Measurements from ENCODE around the gene ZNF22.
A peak's percentile ranks its signal among the peaks of the same experiment; 100 is the strongest.

DNA sequence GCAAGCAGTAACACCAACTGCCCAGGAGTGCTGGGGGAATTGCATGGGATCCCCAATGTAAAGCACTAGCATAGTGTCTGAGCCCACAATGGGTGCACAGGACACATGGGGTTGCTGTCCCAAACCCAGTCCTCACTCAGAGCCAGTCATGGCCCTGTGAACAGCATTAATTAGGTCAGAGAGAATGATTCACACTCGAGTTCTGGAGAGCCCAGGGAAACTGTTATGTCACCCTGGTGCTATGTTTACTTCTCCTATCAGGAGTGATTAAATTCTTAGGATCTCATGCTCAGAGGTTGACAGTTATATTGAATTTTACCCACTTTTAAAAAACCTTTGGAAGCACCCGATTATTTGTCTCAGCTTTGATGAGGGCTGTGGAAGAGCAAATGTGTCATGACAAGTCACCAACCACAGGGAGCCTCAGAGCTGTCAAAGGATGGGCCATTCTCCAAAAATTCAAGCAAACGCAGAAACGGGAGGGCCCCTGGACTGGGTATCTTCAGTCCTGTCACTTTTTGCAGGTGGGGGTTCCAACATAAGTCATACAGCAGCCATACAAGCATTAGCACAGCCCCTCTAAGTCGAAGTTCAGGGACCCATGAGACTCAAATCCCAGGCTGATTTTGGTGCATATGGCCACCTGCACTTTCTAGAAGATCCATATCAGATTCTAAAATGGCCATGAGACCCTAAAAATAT lies 42.4 kb upstream of the ZNF22 start:
- peak in 2 of 3 donors; percentile 32 to 36 for TF ChIP-seq POLR2A (IDR thresholded peaks at IDR 0.05)
- TF ChIP-seq, protein P1, sequence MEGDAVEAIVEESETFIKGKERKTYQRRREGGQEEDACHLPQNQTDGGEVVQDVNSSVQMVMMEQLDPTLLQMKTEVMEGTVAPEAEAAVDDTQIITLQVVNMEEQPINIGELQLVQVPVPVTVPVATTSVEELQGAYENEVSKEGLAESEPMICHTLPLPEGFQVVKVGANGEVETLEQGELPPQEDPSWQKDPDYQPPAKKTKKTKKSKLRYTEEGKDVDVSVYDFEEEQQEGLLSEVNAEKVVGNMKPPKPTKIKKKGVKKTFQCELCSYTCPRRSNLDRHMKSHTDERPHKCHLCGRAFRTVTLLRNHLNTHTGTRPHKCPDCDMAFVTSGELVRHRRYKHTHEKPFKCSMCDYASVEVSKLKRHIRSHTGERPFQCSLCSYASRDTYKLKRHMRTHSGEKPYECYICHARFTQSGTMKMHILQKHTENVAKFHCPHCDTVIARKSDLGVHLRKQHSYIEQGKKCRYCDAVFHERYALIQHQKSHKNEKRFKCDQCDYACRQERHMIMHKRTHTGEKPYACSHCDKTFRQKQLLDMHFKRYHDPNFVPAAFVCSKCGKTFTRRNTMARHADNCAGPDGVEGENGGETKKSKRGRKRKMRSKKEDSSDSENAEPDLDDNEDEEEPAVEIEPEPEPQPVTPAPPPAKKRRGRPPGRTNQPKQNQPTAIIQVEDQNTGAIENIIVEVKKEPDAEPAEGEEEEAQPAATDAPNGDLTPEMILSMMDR (IDR thresholded peaks at IDR 0.05), result no peak

Data from body of pancreas (tissue), 4 donors.